Measurements from ENCODE around the gene NKIRAS1.

- TF ChIP-seq BHLHE40 (IDR thresholded peaks at IDR 0.05; ENCODE audit: borderline replicate concordance) (no peak), CTBP1 (IDR thresholded peaks at IDR 0.05; ENCODE audit: borderline replicate concordance) (no peak), FOXM1 (IDR thresholded peaks at IDR 0.05; ENCODE audit: borderline replicate concordance) (no peak), ELF4 (IDR thresholded peaks at IDR 0.05) (no peak), FOXA1 (IDR thresholded peaks at IDR 0.05) (no peak), SP1 (IDR thresholded peaks at IDR 0.05) (no peak), NFRKB (IDR thresholded peaks at IDR 0.05) (no peak), ZNF384 (IDR thresholded peaks at IDR 0.05) (no peak), SUZ12 (IDR thresholded peaks at IDR 0.05) (no peak), ARNT (IDR thresholded peaks at IDR 0.05) (no peak), L3MBTL2 (conservative IDR thresholded peaks at IDR 0.05) (no peak), FOXK2 (IDR thresholded peaks at IDR 0.05) (no peak)
Measured at GRCh38 chr3:23900744-23901143, 16.0 kb downstream of the NKIRAS1 start.

Data from HEK293T (cell line).